HG03103 (cell line): Measurements from ENCODE around the gene SLC16A11.
"Not testable (repeated sequence)": the region's sequence is repeated elsewhere in the genome, so short reads cannot be mapped to it uniquely, and the experiment has no call there.

Source experiments
- ATAC-seq: cut with Tn5 transposase; IDR thresholded peaks from one replicate; pipeline ENCODE4 v1.9.1; 2021; ENCODE audit warnings: low read depth; ENCODE audit not compliant: unreplicated experiment

The SLC16A11 gene, protein sequence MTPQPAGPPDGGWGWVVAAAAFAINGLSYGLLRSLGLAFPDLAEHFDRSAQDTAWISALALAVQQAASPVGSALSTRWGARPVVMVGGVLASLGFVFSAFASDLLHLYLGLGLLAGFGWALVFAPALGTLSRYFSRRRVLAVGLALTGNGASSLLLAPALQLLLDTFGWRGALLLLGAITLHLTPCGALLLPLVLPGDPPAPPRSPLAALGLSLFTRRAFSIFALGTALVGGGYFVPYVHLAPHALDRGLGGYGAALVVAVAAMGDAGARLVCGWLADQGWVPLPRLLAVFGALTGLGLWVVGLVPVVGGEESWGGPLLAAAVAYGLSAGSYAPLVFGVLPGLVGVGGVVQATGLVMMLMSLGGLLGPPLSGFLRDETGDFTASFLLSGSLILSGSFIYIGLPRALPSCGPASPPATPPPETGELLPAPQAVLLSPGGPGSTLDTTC

DNA sequence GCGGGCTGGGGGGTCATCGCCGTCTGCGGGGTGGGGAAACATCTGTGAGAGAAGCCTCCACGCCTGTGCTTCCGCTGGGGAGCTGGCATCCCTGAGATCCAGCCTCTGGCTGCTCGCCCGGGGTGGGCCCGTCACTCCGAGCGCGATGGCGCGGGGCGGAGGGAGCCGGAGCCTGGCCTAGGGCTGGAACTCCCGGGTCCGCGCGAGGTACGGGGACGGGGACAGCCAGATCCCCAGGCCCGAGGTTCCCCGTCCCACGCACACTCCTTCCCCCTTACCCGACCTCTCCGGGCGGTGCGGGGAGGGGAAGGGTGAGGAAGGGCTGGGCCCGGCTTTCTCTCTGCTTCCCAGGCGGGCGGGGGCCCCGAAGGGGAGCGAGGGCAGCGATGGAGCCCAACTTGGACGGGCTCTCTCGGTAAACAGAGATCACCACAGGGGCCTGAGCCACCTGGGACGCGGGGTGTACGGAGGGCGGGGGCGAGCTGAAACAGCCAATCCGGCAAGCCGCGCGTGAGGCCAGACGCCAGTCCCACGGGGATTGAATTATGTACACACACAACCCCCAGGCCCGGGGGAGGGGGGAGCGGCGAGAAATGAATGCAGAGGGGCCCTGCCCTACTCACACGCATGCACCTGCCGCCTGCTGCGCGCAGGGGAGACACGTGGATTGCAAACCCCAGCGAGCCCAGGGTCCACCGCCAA, at the start of gene SLC16A11:
SLC16A11 (minus strand) TSS at position 596 of the 702 bp plus-strand sequence; CDS start at position 17, 579 bp downstream.
- ATAC-seq, result no peak

DNA sequence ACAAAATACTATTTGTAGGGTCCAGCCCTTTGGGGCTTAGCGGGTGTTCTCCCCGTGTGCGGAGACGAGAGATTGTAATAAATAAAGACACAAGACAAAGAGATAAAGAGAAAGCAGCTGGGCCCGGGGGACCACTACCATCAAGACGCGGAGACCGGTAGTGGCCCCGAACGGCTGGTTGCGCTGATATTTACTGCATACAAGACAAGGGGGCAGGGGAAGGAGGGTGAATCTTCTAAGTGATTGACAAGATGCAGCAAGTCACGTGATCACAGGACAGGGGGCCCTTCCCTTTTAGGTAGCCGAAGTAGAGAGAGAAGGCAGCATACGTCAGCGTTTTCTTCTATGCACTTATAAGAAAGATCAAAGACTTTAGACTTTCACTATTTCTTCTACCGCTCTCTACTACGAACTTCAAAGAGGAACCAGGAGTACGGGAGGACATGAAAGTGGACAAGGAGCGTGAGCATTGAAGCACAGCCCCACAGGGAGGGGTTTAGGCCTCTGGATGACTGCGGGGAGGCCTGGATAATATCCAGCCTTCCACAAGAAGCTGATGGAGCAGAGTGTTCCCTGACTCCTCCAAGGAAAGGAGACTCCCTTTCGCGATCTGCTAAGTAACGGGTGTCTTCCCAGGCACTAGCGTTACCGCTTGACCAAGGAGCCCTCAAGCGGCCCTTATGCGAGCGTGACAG, 47.6 kb upstream of the SLC16A11 start:
- not testable (repeated sequence) for ATAC-seq

DNA sequence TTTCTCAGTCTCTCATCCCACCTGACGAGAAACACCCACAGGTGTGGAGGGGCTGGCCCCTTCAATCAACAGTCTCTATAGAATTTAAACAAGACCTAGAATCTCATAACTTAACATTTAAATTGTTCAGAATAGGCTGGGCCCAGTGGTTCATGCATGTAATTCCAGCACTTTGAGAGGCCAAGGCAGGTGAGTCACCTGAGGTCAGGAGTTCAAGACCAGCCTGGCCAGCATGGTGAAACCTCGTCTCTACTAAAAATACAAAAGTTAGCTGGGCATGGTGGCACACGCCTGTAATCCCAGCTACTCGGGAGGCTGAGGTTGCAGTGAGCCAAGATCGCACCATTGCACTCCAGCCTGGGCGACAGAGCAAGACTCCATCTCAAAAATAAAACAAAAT, 45.7 kb upstream of the SLC16A11 start:
- ATAC-seq, result not testable (repeated sequence)

DNA sequence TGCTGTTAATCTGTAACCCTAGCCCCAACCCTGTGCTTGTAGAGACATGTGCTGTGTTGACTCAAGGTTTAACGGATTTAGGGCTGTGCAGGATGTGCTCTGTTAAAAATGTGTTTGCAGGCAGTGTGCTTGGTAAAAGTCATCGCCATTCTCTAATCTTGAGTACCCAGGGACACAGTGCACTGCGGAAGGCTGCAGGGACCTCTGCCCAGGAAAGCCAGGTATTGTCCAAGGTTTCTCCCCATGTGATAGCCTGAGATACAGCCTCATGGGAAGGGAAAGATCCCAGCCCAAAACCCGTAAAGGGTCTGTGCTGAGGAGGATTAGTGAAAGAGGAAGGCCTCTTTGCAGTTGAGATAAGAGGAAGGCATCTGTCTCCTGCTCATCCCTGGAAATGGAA, 44.5 kb upstream of the SLC16A11 start:
- ATAC-seq, result not testable (repeated sequence)

DNA sequence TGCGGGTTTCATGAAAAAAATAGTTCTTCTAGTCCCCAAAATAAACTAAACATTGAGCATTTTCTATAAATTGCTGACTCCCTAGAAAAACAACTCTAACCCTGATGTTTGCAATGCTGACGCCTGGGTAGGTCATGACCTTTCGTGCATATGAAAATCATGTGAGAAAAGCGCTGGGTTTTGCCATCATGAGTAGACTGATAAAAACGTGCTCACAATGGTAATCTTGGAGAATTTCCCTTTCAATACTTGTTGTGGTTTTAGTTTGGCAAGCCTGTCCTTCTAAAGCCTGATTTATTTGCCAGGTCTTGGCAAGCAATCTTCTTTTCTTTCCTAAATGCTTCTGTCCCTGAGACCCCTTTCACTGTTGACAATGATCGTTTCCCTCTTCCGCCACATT, 40.2 kb upstream of the SLC16A11 start:
- no peak for ATAC-seq

DNA sequence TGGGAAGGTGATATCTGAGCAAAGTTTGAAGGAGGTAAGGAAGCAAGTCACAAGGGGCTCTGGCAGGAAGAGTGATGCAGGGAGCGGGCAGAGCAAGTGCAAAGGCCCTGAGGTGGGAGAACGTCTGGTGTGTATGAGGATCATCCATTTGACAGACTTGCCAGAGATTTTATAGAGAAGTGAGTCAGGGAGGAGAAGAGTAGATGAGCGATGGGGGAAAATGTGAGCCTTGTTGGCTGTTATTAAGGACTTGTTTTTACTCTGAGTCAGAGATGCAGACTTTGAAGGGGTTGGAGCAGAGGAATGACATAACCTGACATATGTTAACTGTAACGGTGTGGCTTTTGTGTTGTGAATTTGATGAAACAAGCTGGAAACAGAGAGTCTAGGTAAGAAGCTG, 39.7 kb upstream of the SLC16A11 start:
- no peak for ATAC-seq

DNA sequence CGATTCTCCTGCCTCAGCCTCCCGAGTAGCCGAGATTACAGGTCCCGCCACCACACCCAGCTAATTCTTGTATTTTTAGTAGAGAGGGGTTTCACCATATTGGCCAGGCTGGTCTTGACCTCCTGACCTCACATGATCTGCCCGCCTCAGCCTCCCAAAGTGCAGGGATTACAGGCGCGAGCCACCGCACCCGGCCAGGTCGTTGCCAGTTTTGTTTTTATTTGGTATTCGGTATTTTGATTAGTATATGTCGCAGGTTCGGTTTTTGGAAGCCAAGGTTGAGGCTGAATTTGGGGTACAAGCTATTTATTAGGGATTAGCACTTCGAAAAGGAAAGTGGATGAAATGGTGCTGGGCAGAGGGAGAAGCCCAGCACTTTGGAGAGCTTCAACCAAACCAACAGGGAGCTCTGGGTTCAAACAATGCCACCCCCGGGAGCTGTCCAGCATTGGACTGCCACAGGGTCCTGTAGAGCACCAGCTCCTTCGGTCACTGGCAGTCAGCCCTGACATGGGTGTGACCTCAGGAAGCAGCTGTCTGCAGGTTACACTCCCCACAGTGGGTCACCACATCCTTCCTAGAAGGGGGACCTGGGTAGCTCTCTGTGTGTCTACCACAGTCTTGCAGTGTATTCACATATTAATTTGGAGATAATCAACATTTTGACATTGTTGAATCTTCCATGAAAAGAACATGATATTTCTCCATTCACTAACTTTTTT, 37.6 kb upstream of the SLC16A11 start:
- no peak for ATAC-seq

DNA sequence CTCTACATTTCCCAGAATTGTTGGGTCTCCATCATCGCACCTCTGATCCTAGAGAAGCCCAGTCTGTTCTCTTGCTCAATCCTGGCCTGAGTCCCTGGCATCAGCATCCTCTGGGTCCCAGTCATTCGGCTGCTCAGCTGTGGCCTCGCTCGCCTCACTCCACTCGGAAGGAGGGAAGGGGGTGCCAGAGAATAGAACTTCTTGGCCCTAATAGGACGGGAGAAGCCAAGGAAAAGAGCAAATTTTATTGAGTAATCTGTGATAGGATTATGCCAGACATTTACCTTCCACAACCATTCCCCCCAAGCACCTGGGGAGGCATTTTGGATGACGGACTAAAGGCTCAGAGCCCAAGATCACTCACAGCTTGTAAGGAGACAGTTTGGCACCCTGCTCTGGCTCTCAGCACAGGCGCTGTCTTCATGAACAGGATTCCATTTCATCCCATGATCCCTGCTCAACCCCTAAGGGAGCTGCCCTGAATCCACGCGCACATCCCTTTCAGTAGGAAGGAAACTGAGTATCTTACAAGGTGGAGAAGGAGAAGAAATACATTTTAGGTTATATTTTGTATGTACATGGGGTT, 36.7 kb upstream of the SLC16A11 start:
- ATAC-seq, result no peak

DNA sequence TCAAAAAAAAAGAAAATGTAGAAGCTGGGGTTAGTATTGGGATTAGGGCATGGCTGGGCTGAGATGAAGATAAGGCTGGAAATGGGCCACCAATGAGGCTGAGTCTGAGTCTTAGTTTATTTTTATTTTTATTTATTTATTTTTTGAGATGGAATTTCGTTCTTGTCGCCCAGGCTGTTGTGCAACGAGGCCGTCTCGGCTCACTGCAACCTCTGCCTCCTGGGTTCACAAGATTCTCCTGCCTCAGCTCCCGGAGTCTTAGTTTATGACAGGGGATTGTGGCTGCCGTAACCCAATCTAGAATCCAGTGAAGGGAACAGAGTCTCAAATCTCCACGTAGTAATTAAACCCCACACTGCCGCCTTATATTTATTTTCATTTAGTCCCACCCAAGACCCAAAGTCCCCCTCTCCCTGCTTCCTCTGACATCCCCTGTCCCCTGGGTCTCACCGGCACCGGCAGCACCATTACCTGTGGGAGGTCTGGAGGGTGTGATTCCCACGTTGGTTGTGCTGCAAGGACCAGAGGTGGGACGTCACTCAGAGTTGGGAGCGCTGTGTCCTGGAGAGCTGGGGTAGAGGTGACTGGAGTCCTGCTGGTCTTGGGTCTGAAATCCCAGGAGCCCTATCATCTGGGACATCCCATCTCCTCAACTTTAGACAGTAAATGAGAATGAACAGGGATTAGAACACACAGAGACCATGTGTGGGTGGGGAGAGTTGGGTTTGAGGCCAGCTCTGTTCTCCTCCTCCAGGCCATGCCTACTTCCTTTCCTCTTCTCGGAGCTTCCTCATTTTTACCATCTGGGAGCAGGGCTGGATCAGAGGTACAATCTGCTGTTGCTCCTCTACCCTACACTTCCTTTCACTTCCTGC, 35.9 kb upstream of the SLC16A11 start, which contains the start of gene CLEC10A:
CLEC10A (minus strand) TSS at position 671 of the 875 bp plus-strand sequence. CDS start 1,439 bp downstream, outside the sequence.
- ATAC-seq, result no peak

DNA sequence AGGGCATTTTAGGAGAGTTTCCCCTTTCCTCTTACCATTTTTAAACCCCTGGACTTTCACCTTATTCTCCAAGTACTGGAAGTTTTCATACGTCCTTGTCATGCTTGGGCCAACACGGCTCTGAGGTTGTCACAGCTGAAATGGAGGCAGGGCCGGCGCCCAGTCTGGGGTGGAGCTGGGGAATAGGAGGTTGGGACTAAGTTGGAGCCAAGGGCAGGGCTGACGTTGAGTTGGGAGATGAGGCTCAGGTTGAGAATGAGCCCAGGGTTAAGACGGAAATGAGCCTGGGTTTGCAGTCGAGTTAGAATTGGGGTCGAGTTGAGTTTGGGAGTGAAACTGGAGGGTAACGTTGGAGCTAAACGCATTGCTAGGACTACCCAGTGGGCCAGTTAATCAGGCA, 34.8 kb upstream of the SLC16A11 start:
- ATAC-seq, result no peak

DNA sequence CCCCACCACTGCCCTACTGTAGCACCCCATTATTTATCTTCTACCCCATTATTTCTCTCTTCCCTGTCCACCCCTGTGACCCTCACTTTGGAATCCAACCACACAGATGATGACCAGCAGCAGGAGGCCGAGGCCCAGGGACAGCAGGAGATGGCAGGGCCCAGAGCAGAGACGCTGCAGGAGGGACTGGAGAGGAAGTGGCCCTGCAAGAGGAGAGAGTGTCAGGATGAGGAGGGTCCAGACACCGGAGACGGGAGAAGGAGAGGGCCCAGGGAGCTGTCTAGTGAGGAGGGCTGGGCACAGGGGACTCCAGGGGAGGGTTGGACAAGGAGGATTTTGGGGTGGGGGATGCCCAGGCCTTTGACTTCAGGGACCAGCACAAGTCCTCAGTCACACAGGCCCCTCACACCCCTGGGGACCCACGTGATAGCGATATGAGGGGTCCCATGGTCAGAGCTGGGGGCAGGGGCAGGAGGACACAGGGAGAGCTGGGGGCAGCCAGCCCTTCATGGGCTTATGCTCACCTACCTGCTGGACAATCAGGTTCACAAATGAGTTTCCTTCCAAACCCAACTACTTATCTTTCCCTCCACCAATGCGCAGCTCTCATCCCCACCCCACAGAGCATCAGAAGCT, 34.1 kb upstream of the SLC16A11 start:
- ATAC-seq, result no peak

DNA sequence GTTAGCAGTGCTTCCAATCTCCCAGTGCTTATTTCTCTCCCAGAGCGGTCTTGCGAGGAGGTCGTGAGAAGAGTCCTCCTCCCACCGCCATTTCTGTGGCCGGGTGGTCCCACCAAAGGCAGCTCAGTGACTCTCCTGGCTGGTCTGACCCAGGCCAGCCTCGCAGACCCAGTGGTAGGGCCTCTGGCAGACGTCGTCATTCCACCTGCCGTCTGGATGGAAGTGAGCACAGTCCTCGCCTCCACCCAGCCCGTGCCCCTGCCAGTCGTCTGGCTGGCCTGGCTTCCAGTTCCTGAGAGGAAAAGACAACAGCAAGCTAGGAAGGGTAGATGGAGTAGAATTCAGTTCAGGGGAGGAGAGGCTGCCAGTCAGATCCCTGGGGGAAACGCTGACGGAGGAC, 31.0 kb upstream of the SLC16A11 start:
- ATAC-seq, result no peak

DNA sequence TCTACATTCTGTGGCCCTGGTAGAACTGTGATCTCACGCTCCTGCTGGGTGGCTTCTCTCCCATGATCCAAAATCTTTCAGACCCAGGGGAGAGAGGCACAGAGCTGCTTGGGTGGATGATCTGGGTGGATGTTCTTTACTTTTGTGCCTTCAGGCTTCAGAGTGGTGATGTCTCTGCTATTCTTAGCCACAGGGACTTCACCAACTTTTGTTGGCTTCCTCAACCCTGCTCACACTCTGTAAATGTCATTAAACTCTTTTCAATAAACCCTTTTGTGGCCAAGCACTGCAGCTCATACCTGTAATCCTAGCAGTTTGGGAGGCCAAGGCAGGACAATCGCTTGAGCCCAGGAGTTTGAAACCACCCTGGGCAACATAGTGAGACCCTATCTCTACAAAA, 28.5 kb upstream of the SLC16A11 start:
- no peak for ATAC-seq

DNA sequence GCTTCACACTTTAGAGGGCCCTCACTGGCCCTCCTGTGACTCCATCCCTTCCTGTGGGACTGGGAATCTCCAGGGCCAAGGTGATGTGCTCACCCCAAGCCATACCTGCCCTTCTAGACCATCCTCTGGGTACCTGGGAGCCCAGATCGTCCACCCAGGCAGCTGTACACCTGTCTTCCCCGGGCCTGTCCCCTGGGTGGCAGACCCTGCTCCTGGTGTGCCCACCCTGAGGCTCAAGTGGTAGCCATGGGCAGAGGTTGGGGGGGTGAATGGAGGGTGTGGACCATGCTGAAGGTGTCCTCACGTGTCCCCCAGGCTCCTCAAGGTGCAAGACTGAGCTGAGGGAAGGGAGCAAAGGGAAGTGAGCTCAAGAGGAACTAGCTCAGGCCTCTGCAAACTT, 26.8 kb upstream of the SLC16A11 start:
- ATAC-seq, result no peak

DNA sequence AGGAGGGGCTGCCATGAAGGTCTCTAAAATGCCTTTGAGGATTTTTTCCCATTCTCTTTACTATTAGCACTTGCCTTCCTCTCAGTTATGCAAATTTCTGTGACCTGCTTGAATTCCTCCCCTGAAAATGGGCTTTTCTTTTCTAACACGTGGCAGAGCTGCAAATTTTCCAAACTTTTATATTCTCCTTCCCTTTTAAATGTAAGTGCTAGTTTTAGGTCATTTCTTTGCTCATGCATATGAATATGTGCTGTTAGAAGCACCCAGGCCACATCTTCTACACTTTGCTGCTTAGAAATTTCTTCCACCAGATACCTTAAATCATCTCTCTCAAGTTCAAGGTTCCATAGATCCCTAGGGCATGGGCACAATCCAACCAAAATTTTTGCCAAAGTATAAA, 24.4 kb upstream of the SLC16A11 start:
- no peak for ATAC-seq

DNA sequence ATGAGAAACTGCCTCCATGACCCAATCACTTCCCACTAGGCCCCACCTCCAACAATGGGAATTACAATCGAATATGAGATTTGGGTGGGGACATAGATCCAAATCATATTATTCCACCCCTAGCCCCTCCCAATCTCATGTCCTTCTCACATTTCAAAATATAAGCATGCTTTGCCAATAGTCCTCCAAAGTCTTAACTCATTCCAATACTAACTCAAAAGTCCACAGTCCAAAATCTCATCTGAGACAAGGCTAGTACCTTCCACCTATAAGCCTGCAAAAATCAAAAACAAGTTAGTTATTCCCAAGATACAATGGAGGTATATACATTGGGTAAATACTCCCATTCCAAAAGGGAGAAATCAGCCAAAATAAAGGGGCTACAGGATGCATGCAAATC, 23.3 kb upstream of the SLC16A11 start:
- no peak for ATAC-seq

DNA sequence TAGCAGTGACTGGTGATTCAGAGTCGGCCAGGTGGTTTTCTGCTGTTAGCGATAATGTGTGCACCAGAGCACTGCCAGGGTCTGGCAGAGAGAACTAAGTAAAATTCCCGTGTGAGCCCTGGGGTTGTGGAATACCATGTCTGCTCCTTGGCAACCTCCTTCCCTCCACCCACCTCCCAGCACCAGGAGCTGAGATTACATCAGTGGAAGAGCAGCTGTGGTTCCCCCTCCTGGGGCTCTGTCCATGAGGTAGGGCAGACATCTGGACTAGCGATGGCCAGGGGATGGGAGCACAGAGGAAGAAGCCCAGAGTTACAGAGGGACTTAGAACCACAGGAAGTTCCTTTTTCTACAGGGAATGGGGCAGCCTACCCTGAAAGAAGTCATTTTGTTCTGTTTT, 20.4 kb upstream of the SLC16A11 start:
- no peak for ATAC-seq

DNA sequence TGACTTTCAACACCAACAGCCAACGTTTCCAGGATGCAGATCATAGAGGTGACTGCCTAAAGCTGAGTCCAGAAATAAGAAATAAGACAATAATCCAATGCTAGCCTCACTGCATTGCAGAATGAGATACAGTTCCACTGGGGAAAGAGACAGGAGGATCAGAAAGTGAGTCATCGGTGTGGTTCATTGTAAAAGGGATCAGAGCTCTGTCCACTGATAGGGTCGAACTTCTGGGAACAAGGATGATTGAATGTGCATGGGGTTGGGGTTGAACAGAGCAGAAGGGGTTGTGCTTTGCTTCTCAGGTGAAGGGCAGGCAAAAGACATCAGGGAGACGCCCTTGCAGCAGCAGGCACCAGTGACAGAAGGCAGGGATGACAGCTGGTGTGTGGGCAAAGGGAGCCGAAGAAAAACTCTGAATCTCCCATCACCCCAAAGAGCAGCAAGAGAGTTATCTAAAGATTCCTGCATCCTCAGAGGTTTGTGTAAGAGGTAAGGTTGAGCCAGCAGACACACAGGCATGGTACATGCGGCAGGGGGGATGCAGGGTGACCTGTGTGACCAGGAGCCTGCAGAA, 19.7 kb upstream of the SLC16A11 start:
- ATAC-seq, result no peak
